Endothelial cell (in vitro differentiated cells): Measurements from ENCODE around the gene ZMIZ2. TPM values are rescaled to one million over a fixed set of nuclear protein-coding genes. Genes with fewer than 3 reads are reported as not detected.

Source experiments
- DNase-seq: peaks from one replicate; pipeline ENCODE4 v3.0.0; 2021; ENCODE audit warnings: low spot score
- H3K27ac Mint-ChIP-seq: one replicate; pipeline ENCODE4 v1.8.0; 2021; ENCODE audit warnings: mixed read lengths, inconsistent platforms; ENCODE audit not compliant: unreplicated experiment
- H3K27me3 Mint-ChIP-seq: one replicate; pipeline ENCODE4 v1.8.0; 2021; ENCODE audit warnings: mild to moderate bottlenecking, moderate library complexity, mixed read lengths, inconsistent platforms; ENCODE audit not compliant: unreplicated experiment
- H3K36me3 Mint-ChIP-seq: one replicate; pipeline ENCODE4 v1.8.0; 2021; ENCODE audit warnings: mild to moderate bottlenecking, low read depth, mixed read lengths, inconsistent platforms; ENCODE audit not compliant: unreplicated experiment
- H3K4me1 Mint-ChIP-seq: one replicate; pipeline ENCODE4 v1.8.0; 2021; ENCODE audit warnings: mild to moderate bottlenecking, mixed read lengths, inconsistent platforms; ENCODE audit not compliant: unreplicated experiment
- H3K4me3 Mint-ChIP-seq: one replicate; pipeline ENCODE4 v1.8.0; 2021; ENCODE audit warnings: mild to moderate bottlenecking, mixed read lengths, inconsistent platforms; ENCODE audit not compliant: unreplicated experiment
- H3K9me3 Mint-ChIP-seq: one replicate; pipeline ENCODE4 v1.8.0; 2021; ENCODE audit warnings: mixed read lengths, inconsistent platforms; ENCODE audit not compliant: unreplicated experiment
- CTCF ChIP-seq: fragments of 200-600 bp; sonication (generic); IDR thresholded peaks from one replicate; pipeline ENCODE4 v1.5.0; 2021; ENCODE audit warnings: antibody characterized with exemption; ENCODE audit not compliant: unreplicated experiment
- total RNA-seq: library from RNA; stranded (reverse); fragmentation: NEBNext Ultra II Directional; extraction: Animal tissue kit (Norgen Biotek cat#: 25700); gene quantifications from one replicate; pipeline ENCODE4 v1.2.1, GENCODE V29; 2021; ENCODE audit not compliant: unreplicated experiment

Gene ZMIZ2
- total RNA-seq, 1 donor from 2014 or later, result 70.9 TPM

DNA sequence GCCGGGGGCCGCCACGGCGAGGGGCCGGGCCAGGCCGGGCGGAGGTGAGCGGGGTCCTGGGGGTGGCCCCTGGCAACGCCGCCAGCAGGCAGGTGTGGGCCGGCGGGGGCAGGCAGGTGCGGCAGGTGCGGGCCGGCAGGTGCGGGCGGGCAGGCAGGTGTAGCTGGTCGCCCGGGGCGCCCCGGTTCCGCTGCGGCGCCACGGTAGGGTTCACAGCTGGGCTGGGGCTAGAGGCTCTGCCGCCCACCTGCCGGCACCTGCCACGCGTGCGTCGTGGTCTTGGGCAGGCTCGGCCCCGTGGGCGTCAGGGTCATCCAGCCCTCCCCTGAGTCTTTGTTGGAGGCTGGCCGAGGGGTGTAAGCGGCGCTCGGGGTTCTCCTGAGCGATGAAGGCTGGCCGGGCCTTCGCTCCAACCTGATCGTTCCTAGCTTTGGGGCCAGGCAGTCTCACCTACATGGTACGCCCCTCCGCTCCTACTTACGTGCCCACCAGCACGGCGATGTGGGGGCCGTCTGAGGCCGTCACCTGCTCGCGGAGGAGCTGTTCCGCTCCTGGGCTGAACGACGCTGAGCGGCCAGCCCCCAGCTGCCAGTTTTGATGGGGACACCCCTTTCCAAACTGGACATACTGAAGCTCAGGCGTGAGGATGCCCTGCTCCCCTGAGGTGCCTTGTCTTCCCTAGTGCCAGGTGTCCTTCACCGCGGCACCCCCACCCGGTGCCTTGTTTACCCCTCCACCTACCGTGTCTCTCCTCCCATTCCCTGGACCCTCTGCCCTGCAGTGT is 493 bp downstream of the ZMIZ2 start:
- Mint-ChIP-seq H3K4me1 (peaks cover 20% of the 10 kb centered on the region), H3K36me3 (peaks cover 5% of the 10 kb centered on the region), H3K27ac (peak overlapping the region; percentile 71), H3K9me3 (no peaks in the 10 kb centered on the region), H3K4me3 (peak overlapping the region; percentile 89), H3K27me3 (peaks cover 12% of the 10 kb centered on the region)
- no peak for DNase-seq
- no peak for TF ChIP-seq CTCF

GRCh38 chr7:44749992-44750391 is 1.3 kb downstream of the ZMIZ2 start:
- Mint-ChIP-seq H3K27ac (no peak overlapping the region), H3K4me3 (peak overlapping the region; percentile 89), H3K36me3 (peaks cover 5% of the 10 kb centered on the region), H3K9me3 (no peaks in the 10 kb centered on the region), H3K4me1 (peaks cover 17% of the 10 kb centered on the region), H3K27me3 (peaks cover 13% of the 10 kb centered on the region)
- TF ChIP-seq CTCF, result no peak
- DNase-seq, result no peak

GRCh38 chr7:44750424-44750823 is 1.8 kb downstream of the ZMIZ2 start:
- no peak for DNase-seq
- peaks cover 17% of the 10 kb centered on the region for H3K4me1 Mint-ChIP-seq
- peaks cover 5% of the 10 kb centered on the region for H3K36me3 Mint-ChIP-seq
- peaks cover 14% of the 10 kb centered on the region for H3K27me3 Mint-ChIP-seq
- no peak for TF ChIP-seq CTCF
- no peak overlapping the region for H3K27ac Mint-ChIP-seq
- peak overlapping the region; percentile 89 for H3K4me3 Mint-ChIP-seq
- H3K9me3 Mint-ChIP-seq, result no peaks in the 10 kb centered on the region

DNA sequence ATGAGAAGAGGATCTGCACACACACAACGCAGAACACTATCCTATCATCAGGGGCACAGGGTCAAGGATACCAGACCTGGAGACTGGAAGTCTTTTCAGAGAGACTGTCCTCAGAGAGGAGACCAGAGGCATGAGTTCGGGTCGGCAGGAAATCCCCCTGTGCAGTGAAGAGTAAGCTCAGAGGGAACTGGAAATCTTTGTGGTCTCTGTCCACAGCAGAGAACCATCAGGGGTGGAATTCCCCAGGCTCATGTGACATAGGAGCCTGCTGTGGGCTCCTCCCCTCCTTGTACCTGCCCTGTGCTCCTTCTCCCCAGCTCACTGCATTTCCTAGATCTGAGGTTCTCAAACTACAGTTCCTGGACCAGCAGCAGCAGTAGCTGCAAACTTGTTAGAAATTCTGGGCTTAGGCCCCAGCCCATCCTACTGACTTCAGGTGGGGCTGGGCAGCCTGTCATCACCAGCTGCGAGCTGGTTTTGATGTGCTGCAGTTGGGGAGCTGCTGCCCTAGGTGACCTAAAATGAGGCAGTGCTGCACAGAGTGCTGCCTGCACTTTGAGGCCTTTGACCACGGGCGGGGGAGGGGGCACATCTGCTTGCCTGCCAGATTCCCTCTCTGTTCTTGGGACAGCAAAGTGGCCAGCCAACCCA is 2.4 kb downstream of the ZMIZ2 start:
- no peak for DNase-seq
- no peak for TF ChIP-seq CTCF
- Mint-ChIP-seq H3K27ac (no peak overlapping the region), H3K4me1 (peaks cover 17% of the 10 kb centered on the region), H3K9me3 (no peaks in the 10 kb centered on the region), H3K4me3 (no peak overlapping the region), H3K27me3 (peaks cover 14% of the 10 kb centered on the region), H3K36me3 (peaks cover 5% of the 10 kb centered on the region)

DNA sequence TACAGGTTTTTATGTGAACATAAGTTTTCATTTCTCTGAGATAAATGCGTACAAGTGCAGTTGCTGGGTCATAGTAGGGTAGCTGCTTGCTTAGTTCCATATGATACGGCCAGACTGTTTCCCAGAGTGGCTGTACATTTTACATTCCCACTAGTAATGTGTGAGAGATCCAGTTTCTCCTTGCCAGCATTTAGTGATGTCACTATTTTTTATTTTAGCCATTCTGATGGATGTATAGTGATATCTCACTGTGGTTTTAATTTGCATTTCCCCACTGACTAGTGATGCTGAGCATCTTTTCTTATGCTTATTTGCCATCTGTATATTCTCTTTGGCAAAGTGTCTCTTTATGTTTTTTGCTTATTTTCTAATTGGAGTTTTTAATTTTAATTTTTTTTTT is 4.2 kb downstream of the ZMIZ2 start:
- Mint-ChIP-seq H3K4me3 (no peak overlapping the region), H3K36me3 (peaks cover 5% of the 10 kb centered on the region), H3K27me3 (peaks cover 16% of the 10 kb centered on the region), H3K9me3 (no peaks in the 10 kb centered on the region), H3K4me1 (peaks cover 13% of the 10 kb centered on the region), H3K27ac (no peak overlapping the region)
- DNase-seq, result no peak
- TF ChIP-seq CTCF, result no peak
